GM12878 (cell line): ENCODE results near the gene MMRN2. TPM values are rescaled to one million over a fixed set of nuclear protein-coding genes. Genes with fewer than 3 reads are reported as not detected.

Experiments used
- EP300 ChIP-seq, 2 experiments: fragments of 150-350 bp in 1 of 2; IDR thresholded peaks; 2 replicates each; pipeline ENCODE4 v1.6.1; 2011 to 2012; ENCODE audit warnings: low read depth in 2 of 2, low read length in 2 of 2, borderline replicate concordance in 1 of 2, improper control_type of control experiment in 1 of 2, inconsistent platforms in 1 of 2; ENCODE audit not compliant: control insufficient read depth in 1 of 2
- IRF4 ChIP-seq: IDR thresholded peaks from 2 replicates; pipeline ENCODE4 v1.6.1; 2011; ENCODE audit warnings: low read depth, low read length
- KLF5 ChIP-seq: fragments of 450-650 bp; IDR thresholded peaks from 2 replicates; pipeline ENCODE4 v1.6.1; 2014; ENCODE audit warnings: mild to moderate bottlenecking; ENCODE audit not compliant: partially characterized antibody
- MEF2B ChIP-seq: fragments of 450-650 bp; IDR thresholded peaks from 2 replicates; pipeline ENCODE4 v1.6.1; 2018; ENCODE audit warnings: mild to moderate bottlenecking, moderate library complexity; ENCODE audit not compliant: partially characterized antibody, poor library complexity, severe bottlenecking
- MYB ChIP-seq: fragments of 150-350 bp; IDR thresholded peaks from 2 replicates; pipeline ENCODE4 v1.6.1; 2014; ENCODE audit warnings: mild to moderate bottlenecking, low read depth, low read length, borderline replicate concordance
- NFXL1 ChIP-seq: fragments of 450-650 bp; IDR thresholded peaks from 2 replicates; pipeline ENCODE4 v1.6.1; 2017; ENCODE audit warnings: antibody characterized with exemption, mild to moderate bottlenecking, borderline replicate concordance
- POU2F2 ChIP-seq: IDR thresholded peaks from 3 replicates; pipeline ENCODE4 v1.6.1; 2011; ENCODE audit warnings: low read depth, mild to moderate bottlenecking, low read length, borderline replicate concordance
- SMAD1 ChIP-seq: fragments of 450-650 bp; IDR thresholded peaks from 2 replicates; pipeline ENCODE4 v1.6.1; 2018; ENCODE audit warnings: mild to moderate bottlenecking, low read depth; ENCODE audit not compliant: partially characterized antibody
- SMAD5 ChIP-seq: IDR thresholded peaks from 2 replicates; pipeline ENCODE4 v1.6.1; 2016; ENCODE audit warnings: antibody characterized with exemption, low read depth
- SP1 ChIP-seq: IDR thresholded peaks from one replicate; pipeline ENCODE4 v1.6.1; 2011; ENCODE audit warnings: low read depth, low read length
- SPI1 ChIP-seq: IDR thresholded peaks from 2 replicates; pipeline ENCODE4 v1.6.1; 2011; ENCODE audit warnings: low read depth, mild to moderate bottlenecking, low read length, moderate library complexity, borderline replicate concordance; ENCODE audit not compliant: insufficient read depth
- YBX1 ChIP-seq: fragments of 450-650 bp; IDR thresholded peaks from 2 replicates; pipeline ENCODE4 v1.6.1; 2016; ENCODE audit warnings: antibody characterized with exemption
- ZNF217 ChIP-seq: fragments of 450-650 bp; IDR thresholded peaks from 2 replicates; pipeline ENCODE4 v1.6.1; 2017; ENCODE audit warnings: antibody characterized with exemption, mild to moderate bottlenecking
- ZNF24 ChIP-seq: fragments of 450-650 bp; IDR thresholded peaks from 2 replicates; pipeline ENCODE4 v1.6.1; 2017; ENCODE audit warnings: antibody characterized with exemption, mild to moderate bottlenecking
- ZSCAN29 ChIP-seq: fragments of 450-650 bp; IDR thresholded peaks from 2 replicates; pipeline ENCODE4 v1.6.1; 2017; ENCODE audit warnings: mild to moderate bottlenecking, moderate library complexity
- polyA plus RNA-seq, 11 experiments: library from polyadenylated mRNA; depleted of rRNA in 4 of 11; unstranded in 6 of 11; stranded (reverse) in 5 of 11; fragments of >200 nt; fragmentation: Nextera tagmentation in 4 of 11; fragmentation: Illumina TruSeq in 1 of 11; extraction: Ambion mirVana in 4 of 11; extraction: Trizol in 1 of 11; gene quantifications; 1 replicate in 1 of 11; 2 replicates in 10 of 11; pipeline versions ENCODE4 v1.2.1 to v1.2.3, GENCODE V29; 2011 to 2016; ENCODE audit warnings: inconsistent platforms in 2 of 11, missing spikeins in 2 of 11, low read depth in 1 of 11
- total RNA-seq, 4 experiments: library from RNA; depleted of rRNA in 3 of 4; stranded (reverse); fragments of >200 nt in 3 of 4; fragmentation: Illumina TruSeq in 1 of 4; extraction: Trizol in 1 of 4; gene quantifications; 2 replicates each; pipeline versions ENCODE4 v1.2.1 to v1.2.3, GENCODE V29; 2013 to 2021
- TF ChIP-seq, protein P1 (sequence below): fragments of 450-650 bp; IDR thresholded peaks from 2 replicates; pipeline ENCODE4 v1.6.1; 2017; ENCODE audit warnings: mild to moderate bottlenecking
- TF ChIP-seq, protein P2 (sequence below): fragments of 450-650 bp; formaldehyde crosslinking; IDR thresholded peaks from 2 replicates; pipeline ENCODE4 v1.5.0; 2022; ENCODE audit warnings: mild to moderate bottlenecking, missing genetic modification characterization
- TF ChIP-seq, protein P3 (sequence below): IDR thresholded peaks from 2 replicates; pipeline ENCODE4 v1.6.1; 2012; ENCODE audit warnings: mild to moderate bottlenecking, low read depth, low read length
- TF ChIP-seq, protein P4 (sequence below): IDR thresholded peaks from 2 replicates; pipeline ENCODE4 v1.6.1; 2012; ENCODE audit warnings: low read depth, low read length, improper control_type of control experiment

Gene MMRN2
- total and polyA plus RNA-seq, 10 of the 15 experiments (the other 5 are each of a cell fraction or from before 2014, with no cell fraction given): 0.09 to 1.0 (median 0.54) TPM; not detected in 3

DNA sequence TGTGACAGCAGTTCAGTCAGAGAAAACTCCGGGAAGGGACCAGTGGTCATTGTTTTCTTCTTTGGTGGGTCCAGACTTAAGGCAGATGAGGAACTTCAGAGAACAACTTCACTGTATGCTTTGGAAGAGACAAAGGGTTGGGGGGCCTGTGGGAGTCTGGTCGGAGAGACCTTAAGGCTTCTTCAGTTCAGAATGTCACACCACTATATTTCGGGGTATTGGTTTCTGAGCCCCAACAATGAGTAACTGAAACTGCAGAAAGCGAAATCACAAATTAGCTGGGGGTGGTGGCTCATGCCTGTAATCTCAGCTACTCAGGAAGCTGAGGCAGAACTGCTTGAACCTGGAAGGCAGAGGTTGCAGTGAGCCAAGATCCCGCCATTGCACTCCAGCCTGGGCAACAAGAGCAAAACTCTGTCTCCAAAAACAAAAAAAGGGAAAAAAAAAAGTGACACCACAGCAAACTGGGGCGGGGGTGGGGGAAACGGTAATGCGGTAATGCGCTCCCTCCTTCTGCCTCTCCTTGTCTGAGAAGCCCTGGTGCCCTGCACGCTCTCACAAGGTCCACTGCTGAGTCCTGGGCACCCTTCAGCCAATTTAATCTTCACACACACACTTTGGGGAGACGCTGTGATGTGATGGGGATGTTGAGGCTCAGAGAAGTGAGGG is 8.7 kb upstream of the MMRN2 start (continued):
- no peak for TF ChIP-seq SMAD1
- 0 out of 4 replicates have a peak, but pooled peaks of 1 of the 2 experiments have one; percentile 2 for TF ChIP-seq EP300 (IDR thresholded peaks at IDR 0.05; ENCODE audit: borderline replicate concordance in 1 of 2, control insufficient read depth in 1 of 2, low read depth in 2 of 2, low read length in 2 of 2)
- TF ChIP-seq YBX1: no peak
- TF ChIP-seq SMAD5: no peak
- TF ChIP-seq ZNF217: no peak
- no peak for TF ChIP-seq ZNF24
- 0 out of 3 replicates have a peak, but pooled peaks have one; percentile 25 for TF ChIP-seq POU2F2
- peak; percentile 1; the same call in 1 of the 2 replicates for TF ChIP-seq SPI1
- no peak for TF ChIP-seq ZSCAN29
- no peak for TF ChIP-seq SP1
- no peak for TF ChIP-seq MYB
- TF ChIP-seq, protein P1, sequence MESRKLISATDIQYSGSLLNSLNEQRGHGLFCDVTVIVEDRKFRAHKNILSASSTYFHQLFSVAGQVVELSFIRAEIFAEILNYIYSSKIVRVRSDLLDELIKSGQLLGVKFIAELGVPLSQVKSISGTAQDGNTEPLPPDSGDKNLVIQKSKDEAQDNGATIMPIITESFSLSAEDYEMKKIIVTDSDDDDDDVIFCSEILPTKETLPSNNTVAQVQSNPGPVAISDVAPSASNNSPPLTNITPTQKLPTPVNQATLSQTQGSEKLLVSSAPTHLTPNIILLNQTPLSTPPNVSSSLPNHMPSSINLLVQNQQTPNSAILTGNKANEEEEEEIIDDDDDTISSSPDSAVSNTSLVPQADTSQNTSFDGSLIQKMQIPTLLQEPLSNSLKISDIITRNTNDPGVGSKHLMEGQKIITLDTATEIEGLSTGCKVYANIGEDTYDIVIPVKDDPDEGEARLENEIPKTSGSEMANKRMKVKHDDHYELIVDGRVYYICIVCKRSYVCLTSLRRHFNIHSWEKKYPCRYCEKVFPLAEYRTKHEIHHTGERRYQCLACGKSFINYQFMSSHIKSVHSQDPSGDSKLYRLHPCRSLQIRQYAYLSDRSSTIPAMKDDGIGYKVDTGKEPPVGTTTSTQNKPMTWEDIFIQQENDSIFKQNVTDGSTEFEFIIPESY: 0 out of 2 replicates have a peak, but pooled peaks have one; percentile 52
- no peak for TF ChIP-seq MEF2B
- TF ChIP-seq, protein P2, sequence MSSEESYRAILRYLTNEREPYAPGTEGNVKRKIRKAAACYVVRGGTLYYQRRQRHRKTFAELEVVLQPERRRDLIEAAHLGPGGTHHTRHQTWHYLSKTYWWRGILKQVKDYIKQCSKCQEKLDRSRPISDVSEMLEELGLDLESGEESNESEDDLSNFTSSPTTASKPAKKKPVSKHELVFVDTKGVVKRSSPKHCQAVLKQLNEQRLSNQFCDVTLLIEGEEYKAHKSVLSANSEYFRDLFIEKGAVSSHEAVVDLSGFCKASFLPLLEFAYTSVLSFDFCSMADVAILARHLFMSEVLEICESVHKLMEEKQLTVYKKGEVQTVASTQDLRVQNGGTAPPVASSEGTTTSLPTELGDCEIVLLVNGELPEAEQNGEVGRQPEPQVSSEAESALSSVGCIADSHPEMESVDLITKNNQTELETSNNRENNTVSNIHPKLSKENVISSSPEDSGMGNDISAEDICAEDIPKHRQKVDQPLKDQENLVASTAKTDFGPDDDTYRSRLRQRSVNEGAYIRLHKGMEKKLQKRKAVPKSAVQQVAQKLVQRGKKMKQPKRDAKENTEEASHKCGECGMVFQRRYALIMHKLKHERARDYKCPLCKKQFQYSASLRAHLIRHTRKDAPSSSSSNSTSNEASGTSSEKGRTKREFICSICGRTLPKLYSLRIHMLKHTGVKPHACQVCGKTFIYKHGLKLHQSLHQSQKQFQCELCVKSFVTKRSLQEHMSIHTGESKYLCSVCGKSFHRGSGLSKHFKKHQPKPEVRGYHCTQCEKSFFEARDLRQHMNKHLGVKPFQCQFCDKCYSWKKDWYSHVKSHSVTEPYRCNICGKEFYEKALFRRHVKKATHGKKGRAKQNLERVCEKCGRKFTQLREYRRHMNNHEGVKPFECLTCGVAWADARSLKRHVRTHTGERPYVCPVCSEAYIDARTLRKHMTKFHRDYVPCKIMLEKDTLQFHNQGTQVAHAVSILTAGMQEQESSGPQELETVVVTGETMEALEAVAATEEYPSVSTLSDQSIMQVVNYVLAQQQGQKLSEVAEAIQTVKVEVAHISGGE: no peak
- no peak for TF ChIP-seq NFXL1
- TF ChIP-seq, protein P3, sequence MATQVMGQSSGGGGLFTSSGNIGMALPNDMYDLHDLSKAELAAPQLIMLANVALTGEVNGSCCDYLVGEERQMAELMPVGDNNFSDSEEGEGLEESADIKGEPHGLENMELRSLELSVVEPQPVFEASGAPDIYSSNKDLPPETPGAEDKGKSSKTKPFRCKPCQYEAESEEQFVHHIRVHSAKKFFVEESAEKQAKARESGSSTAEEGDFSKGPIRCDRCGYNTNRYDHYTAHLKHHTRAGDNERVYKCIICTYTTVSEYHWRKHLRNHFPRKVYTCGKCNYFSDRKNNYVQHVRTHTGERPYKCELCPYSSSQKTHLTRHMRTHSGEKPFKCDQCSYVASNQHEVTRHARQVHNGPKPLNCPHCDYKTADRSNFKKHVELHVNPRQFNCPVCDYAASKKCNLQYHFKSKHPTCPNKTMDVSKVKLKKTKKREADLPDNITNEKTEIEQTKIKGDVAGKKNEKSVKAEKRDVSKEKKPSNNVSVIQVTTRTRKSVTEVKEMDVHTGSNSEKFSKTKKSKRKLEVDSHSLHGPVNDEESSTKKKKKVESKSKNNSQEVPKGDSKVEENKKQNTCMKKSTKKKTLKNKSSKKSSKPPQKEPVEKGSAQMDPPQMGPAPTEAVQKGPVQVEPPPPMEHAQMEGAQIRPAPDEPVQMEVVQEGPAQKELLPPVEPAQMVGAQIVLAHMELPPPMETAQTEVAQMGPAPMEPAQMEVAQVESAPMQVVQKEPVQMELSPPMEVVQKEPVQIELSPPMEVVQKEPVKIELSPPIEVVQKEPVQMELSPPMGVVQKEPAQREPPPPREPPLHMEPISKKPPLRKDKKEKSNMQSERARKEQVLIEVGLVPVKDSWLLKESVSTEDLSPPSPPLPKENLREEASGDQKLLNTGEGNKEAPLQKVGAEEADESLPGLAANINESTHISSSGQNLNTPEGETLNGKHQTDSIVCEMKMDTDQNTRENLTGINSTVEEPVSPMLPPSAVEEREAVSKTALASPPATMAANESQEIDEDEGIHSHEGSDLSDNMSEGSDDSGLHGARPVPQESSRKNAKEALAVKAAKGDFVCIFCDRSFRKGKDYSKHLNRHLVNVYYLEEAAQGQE: no peak
- no peak for TF ChIP-seq IRF4
- TF ChIP-seq, protein P4, sequence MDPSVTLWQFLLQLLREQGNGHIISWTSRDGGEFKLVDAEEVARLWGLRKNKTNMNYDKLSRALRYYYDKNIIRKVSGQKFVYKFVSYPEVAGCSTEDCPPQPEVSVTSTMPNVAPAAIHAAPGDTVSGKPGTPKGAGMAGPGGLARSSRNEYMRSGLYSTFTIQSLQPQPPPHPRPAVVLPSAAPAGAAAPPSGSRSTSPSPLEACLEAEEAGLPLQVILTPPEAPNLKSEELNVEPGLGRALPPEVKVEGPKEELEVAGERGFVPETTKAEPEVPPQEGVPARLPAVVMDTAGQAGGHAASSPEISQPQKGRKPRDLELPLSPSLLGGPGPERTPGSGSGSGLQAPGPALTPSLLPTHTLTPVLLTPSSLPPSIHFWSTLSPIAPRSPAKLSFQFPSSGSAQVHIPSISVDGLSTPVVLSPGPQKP: no peak
- no peak for TF ChIP-seq KLF5
